Cardiac fibroblast (primary cell): Measurements from ENCODE around the gene PRKCB.

Experiments
- DNase-seq, 2 donors: peaks; one replicate each; pipeline versions ENCODE4 v3.0.0 to v3.0.0-alpha.2; 2010; ENCODE audit warnings: low read depth in 2 of 2
- H3K4me3 ChIP-seq, 2 donors: replicated peaks in 1 of 2; 1 replicate in 1 of 2; 2 replicates in 1 of 2; pipeline ENCODE4 v1.5.1; 2011; ENCODE audit warnings: low read depth in 2 of 2, low read length in 2 of 2, mild to moderate bottlenecking in 2 of 2, moderate library complexity in 1 of 2
- TF ChIP-seq, protein P1 (sequence below): IDR thresholded peaks from one replicate; pipeline ENCODE4 v1.5.1; 2011; ENCODE audit warnings: low read depth, mild to moderate bottlenecking, low read length, inconsistent platforms

PRKCB gene

DNA sequence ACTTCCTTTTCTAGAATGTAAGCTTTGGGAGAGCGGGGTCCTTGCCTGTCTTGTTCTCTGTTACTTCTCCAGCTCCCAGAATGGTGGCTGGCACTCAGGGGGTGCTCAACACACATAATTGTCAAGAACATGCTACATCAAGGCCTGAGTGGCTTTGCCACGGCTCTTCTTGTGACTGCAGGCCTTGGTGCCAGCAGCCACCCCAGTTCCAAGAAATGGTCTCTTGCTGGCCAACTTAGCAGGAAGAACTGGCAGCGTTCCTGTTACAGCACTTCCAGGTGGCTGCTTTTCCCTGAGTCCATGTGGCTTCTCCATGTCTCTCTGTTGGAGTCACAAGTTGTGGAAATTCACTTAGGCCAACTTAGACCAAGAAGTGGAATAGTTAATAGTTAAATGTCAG, 36.1 kb downstream of the PRKCB start:
- DNase-seq: no peak
- no peak overlapping the region for H3K4me3 ChIP-seq
- TF ChIP-seq, protein P1, sequence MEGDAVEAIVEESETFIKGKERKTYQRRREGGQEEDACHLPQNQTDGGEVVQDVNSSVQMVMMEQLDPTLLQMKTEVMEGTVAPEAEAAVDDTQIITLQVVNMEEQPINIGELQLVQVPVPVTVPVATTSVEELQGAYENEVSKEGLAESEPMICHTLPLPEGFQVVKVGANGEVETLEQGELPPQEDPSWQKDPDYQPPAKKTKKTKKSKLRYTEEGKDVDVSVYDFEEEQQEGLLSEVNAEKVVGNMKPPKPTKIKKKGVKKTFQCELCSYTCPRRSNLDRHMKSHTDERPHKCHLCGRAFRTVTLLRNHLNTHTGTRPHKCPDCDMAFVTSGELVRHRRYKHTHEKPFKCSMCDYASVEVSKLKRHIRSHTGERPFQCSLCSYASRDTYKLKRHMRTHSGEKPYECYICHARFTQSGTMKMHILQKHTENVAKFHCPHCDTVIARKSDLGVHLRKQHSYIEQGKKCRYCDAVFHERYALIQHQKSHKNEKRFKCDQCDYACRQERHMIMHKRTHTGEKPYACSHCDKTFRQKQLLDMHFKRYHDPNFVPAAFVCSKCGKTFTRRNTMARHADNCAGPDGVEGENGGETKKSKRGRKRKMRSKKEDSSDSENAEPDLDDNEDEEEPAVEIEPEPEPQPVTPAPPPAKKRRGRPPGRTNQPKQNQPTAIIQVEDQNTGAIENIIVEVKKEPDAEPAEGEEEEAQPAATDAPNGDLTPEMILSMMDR: no peak

DNA sequence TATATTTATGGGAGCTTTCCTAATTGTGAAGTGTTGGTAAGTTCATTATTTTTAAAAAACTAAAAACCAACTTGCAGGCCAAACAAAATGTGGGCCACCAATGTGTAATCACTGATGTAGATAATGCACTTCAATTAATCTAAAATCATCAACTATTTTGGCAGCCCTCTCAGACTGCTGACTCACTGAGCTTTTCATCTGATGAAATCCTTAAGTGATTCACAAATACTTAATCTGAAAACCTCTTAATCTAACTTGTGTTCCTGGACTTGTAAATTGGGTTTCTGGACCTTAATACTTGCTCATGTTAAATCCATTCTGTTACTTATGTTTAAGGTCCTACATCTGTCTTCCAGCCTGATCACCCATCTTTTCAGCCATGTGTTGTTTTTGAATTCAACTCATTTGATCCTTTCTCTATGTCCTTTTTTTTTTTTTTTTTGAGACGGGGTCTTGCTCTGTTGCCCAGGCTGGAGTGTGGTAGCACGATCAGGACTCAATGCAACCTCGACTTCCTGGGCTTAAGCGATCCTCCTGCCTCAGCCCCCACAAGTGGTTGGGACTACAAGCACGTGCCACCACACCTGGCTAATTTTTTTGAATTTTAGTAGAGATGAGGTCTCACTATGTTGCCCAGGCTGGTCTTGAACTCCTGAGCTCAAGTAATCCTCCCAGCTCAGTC, 39.0 kb downstream of the PRKCB start:
- DNase-seq: no peak
- TF ChIP-seq, protein P1: no peak
- no peak overlapping the region for H3K4me3 ChIP-seq

DNA sequence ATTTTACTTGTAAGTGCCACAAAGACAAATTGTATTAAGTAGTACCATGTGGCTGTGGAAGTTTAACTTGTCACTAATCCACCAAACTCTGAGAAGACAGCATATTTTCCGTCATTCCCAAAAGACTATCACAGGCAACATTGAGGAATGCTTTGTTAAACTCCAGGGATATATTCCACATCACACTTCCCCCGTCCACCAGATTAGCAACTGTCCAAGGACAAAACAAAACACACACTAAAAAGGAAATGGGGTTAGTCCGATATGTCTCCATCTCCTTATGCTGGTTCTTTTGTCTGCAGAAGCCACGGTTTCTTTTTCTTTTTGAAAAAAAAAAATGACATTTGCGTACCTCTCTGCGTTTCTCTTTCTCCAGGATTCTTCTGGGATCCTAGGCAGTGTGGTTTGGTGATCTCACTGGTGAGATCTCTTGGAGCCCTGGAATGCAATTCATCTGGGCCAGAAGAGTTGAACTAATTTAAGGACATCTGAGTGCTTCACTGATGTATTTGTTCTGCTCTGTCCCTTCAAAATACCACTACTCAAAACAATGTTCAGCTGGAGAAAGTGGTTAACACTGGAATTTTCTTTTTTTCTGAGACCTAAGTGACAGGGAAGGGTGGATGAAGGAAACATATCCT, 40.6 kb downstream of the PRKCB start:
- TF ChIP-seq, protein P1: no peak
- no peak for DNase-seq
- H3K4me3 ChIP-seq: no peak overlapping the region

DNA sequence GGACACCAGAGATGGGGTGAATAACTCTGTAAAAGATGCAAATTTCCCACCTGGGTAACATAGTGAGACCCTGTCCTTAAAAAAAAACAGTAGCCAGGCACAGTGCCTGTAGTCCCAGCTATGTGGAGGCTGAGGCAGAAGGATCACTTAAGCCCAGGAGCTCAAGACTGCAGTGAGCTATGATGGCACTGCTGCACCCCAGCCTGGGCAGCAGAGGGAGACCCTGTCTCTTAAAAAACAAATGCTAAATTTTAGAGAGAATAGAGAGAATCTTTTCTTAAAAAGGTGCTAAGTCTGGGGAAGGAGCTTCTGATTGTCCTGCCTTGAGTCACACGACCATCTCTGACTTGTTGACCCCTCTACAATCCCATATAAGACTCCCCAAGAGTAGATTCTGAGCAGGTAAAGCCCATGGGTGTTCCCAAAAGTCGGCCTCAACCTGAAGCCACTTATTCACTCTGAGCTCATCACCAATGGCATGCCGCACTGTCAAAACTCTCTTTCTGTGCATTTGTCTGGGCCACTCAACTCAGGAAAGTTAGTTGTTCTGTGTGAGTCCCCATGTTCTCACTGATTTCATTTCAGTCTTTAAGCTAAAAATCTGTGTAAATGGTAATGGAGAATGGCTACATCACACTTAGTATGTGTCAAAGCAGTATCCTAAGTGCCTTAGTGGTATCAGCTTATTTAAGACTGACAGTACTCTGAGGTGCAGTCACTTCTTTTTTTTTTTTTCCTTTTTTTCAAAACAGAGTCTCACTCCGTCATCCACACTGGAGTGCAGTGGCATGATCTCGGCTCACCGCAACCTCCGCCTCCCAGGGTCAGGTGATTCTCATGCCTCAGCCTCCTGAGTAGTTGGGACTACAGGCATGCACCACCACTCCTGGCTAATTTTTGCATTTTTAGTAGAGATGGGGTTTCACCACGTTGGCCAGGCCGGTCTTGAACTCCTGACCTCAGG, 41.6 kb downstream of the PRKCB start:
- no peak overlapping the region for H3K4me3 ChIP-seq
- no peak for DNase-seq
- TF ChIP-seq, protein P1: no peak

DNA sequence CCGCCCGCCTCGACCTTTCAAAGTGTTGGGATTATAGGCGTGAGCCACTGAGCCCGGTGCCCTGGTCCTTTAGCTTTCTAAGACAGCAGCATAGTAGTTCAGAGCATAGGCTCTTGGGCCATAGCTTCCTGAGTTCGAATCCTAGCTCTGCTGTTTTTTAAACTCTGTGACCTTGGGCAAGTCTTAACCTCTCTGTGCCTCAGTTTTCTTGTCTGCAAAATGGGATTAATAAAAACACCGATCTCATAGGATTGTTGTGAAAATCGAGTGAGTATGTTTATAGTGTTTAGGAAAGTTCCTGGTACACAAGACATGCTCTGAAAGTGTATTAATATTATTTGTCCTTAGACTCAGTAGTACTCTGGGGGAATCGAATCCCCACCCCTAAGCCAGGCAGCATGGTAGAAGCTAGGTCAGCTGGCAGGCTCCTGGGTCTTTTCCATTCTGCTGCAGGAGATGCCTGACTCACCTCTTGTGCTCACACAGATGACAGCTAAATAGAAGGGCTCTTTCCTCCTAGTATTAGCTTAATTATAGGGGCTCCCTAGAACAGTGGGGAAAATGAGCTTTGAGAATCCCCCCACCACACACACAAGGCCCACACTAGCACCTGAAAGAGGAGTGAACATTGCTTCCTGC, 44.1 kb downstream of the PRKCB start:
- TF ChIP-seq, protein P1: no peak
- no peak overlapping the region for H3K4me3 ChIP-seq
- DNase-seq: no peak

DNA sequence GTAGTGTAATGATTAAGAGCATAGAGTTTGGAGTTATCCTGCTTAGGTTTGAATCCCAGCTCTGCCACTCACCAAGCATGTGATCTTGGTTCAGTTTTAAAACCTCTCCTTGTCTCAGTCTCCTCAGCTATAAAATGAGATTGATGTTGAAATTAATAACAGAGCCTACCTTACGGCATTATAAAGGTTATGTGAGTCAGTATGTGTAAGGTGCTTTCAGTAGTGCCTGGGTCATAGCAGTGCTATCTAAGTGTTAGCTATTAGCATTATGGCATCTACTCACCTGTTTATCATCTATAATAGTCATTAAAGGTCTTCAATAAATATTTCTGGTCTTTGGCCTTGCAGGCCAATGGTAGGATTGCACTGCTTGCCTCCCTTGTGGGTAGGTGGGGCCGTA, 53.4 kb downstream of the PRKCB start:
- no peak overlapping the region for H3K4me3 ChIP-seq
- no peak for DNase-seq
- TF ChIP-seq, protein P1: no peak
